Neural cell (in vitro differentiated cells): ENCODE measurements around the gene EMILIN3.

ENCODE experiments used
- CTCF ChIP-seq: fragments of 450-650 bp; IDR thresholded peaks from 2 replicates; pipeline ENCODE4 v1.5.1; 2014; ENCODE audit warnings: antibody characterized with exemption, mild to moderate bottlenecking, moderate library complexity; ENCODE audit not compliant: poor library complexity, severe bottlenecking
- REST ChIP-seq: IDR thresholded peaks from 2 replicates; pipeline ENCODE4 v1.6.1; 2012; ENCODE audit warnings: borderline replicate concordance

- TF ChIP-seq CTCF (no peak), REST (no peak)
Observed at GRCh38 chr20:41367393-41367695, 726 bp upstream of the EMILIN3 start.
